Mesenchymal stem cell (in vitro differentiated cells and primary cell): ENCODE results near the gene VGLL4.

ENCODE experiments used
- DNase-seq: peaks from one replicate; pipeline ENCODE4 v3.0.0-alpha.2; 2013
- H2AFZ ChIP-seq: one replicate; pipeline ENCODE4 v1.6.1; 2013; ENCODE audit warnings: low read depth, mild to moderate bottlenecking, control low read depth, inconsistent platforms, low read length, moderate library complexity
- H2AK5ac ChIP-seq: 2 replicates; pipeline ENCODE4 v1.6.1; 2013; ENCODE audit warnings: low read length, moderate library complexity, mild to moderate bottlenecking, inconsistent platforms; ENCODE audit not compliant: severe bottlenecking
- H2BK120ac ChIP-seq: one replicate; pipeline ENCODE4 v1.6.1; 2013; ENCODE audit warnings: low read depth, mild to moderate bottlenecking, inconsistent platforms, low read length, moderate library complexity
- H2BK12ac ChIP-seq, 2 experiments: one replicate each; pipeline ENCODE4 v1.6.1; 2013; ENCODE audit warnings: inconsistent platforms in 2 of 2, low read length in 2 of 2, mild to moderate bottlenecking in 2 of 2, moderate library complexity in 2 of 2, control low read depth in 1 of 2
- H2BK15ac ChIP-seq: one replicate; pipeline ENCODE4 v1.6.1; 2013; ENCODE audit warnings: mild to moderate bottlenecking, low read depth, inconsistent platforms; ENCODE audit not compliant: poor library complexity, severe bottlenecking
- H2BK5ac ChIP-seq: 2 replicates; pipeline ENCODE4 v1.6.1; 2013; ENCODE audit warnings: low read depth, mild to moderate bottlenecking, low read length, control low read depth, inconsistent platforms; ENCODE audit not compliant: poor library complexity, severe bottlenecking
- H3K14ac ChIP-seq, 2 experiments: one replicate each; pipeline ENCODE4 v1.6.1; 2013; ENCODE audit warnings: inconsistent platforms in 2 of 2, low read length in 2 of 2, control low read depth in 1 of 2, mild to moderate bottlenecking in 1 of 2, moderate library complexity in 1 of 2
- H3K18ac ChIP-seq, 2 experiments: one replicate each; pipeline ENCODE4 v1.6.1; 2013; ENCODE audit warnings: inconsistent platforms in 2 of 2, low read length in 2 of 2, control low read depth in 1 of 2, low read depth in 1 of 2, mild to moderate bottlenecking in 1 of 2
- H3K23ac ChIP-seq, 2 experiments: one replicate each; pipeline ENCODE4 v1.6.1; 2013; ENCODE audit warnings: inconsistent platforms in 2 of 2, low read length in 2 of 2, mild to moderate bottlenecking in 2 of 2, moderate library complexity in 2 of 2, control low read depth in 1 of 2
- H3K27ac ChIP-seq: 2 replicates; pipeline ENCODE4 v1.5.1; 2013; ENCODE audit warnings: mild to moderate bottlenecking, moderate library complexity, low read length, control low read depth, inconsistent platforms; ENCODE audit not compliant: poor library complexity, severe bottlenecking
- H3K27me3 ChIP-seq, 2 experiments: 2 replicates each; pipeline versions ENCODE4 v1.6.1 to v1.7.0; 2013; ENCODE audit warnings: low read length in 2 of 2, mild to moderate bottlenecking in 2 of 2, moderate library complexity in 2 of 2, control low read depth in 1 of 2, inconsistent platforms in 1 of 2; ENCODE audit not compliant: control insufficient read depth in 1 of 2, insufficient read depth in 1 of 2
- H3K36me3 ChIP-seq, 2 experiments: 2 replicates each; pipeline versions ENCODE4 v1.6.1 to v1.7.0; 2013; ENCODE audit warnings: low read length in 2 of 2, control low read depth in 1 of 2, inconsistent platforms in 1 of 2, low read depth in 1 of 2, mild to moderate bottlenecking in 1 of 2; ENCODE audit not compliant: insufficient read depth in 2 of 2, control insufficient read depth in 1 of 2
- H3K4ac ChIP-seq, 2 experiments: one replicate each; pipeline ENCODE4 v1.6.1; 2013; ENCODE audit warnings: inconsistent platforms in 2 of 2, low read length in 2 of 2, mild to moderate bottlenecking in 2 of 2, moderate library complexity in 2 of 2, control low read depth in 1 of 2, low read depth in 1 of 2
- H3K4me1 ChIP-seq: 2 replicates; pipeline ENCODE4 v1.6.1; 2013; ENCODE audit warnings: low read depth, low read length, control low read depth; ENCODE audit not compliant: control insufficient read depth, insufficient read depth
- H3K4me2 ChIP-seq: 2 replicates; pipeline ENCODE4 v1.6.1; 2013; ENCODE audit warnings: low read length, mild to moderate bottlenecking, inconsistent platforms; ENCODE audit not compliant: poor library complexity, severe bottlenecking
- H3K4me3 ChIP-seq, 2 experiments: 2 replicates each; pipeline versions ENCODE4 v1.5.1 to v1.7.0; 2013; ENCODE audit warnings: low read length in 2 of 2, mild to moderate bottlenecking in 2 of 2, control low read depth in 1 of 2, low read depth in 1 of 2; ENCODE audit not compliant: insufficient read depth in 1 of 2
- H3K79me1 ChIP-seq: replicated peaks from 2 replicates; pipeline ENCODE4 v1.6.1; 2013; ENCODE audit warnings: mild to moderate bottlenecking, control low read depth, low read length, inconsistent platforms; ENCODE audit not compliant: poor library complexity, severe bottlenecking
- H3K9ac ChIP-seq: 2 replicates; pipeline ENCODE4 v1.7.0; 2013; ENCODE audit warnings: mild to moderate bottlenecking, low read length, moderate library complexity
- H3K9me3 ChIP-seq: 2 replicates; pipeline ENCODE4 v1.7.0; 2013; ENCODE audit warnings: mild to moderate bottlenecking, low read length; ENCODE audit not compliant: control insufficient read depth
- H4K8ac ChIP-seq: one replicate; pipeline ENCODE4 v1.6.1; 2013; ENCODE audit warnings: inconsistent platforms, mild to moderate bottlenecking, low read length, moderate library complexity
- H4K91ac ChIP-seq: one replicate; pipeline ENCODE4 v1.6.1; 2013; ENCODE audit warnings: mild to moderate bottlenecking, low read length, inconsistent platforms
- WGBS: methylation state at CpG from one replicate; pipeline ENCODE4 v1.1.7; 2013; ENCODE audit warnings: mixed read lengths; 5-methylcytosine and 5-hydroxymethylcytosine counted together

The VGLL4 gene

DNA sequence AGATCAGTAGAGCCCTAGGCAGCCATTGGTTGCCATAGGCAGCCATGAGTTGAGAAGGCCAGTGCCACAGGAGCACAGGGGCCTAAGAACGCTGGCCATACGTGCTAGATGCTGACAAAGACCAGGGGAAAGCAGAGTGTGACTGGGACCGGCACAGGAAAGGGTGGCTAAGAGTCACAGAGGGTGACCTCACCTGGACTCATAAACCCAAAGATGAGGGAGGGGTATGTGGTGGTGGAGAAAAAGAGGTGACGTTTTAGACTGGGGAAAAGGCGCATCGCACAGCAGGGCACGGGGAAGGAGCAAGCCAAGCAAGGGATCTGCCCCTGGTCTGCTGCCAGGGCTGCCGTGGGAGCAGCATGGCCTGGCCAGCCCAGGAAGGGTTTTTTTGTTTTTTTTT is 122.5 kb downstream of the VGLL4 start:
- Histone ChIP-seq H2AFZ (no peak overlapping the region), H3K4me3 (no peak overlapping the region), H3K18ac (no peak overlapping the region), H4K91ac (no peak overlapping the region), H4K8ac (no peak overlapping the region), H3K4me1 (no peaks in the 10 kb centered on the region), H2BK120ac (no peak overlapping the region), H3K9me3 (no peaks in the 10 kb centered on the region), H2BK15ac (no peak overlapping the region), H3K23ac (no peak overlapping the region), H3K4ac (no peak overlapping the region), H3K79me1 (peaks cover 5% of the 10 kb centered on the region), H3K36me3 (no peaks in the 10 kb centered on the region), H3K14ac (peak overlapping the region in 1 of 2 experiments; percentile 58), H2BK5ac (no peak overlapping the region), H3K27ac (no peak overlapping the region), H2BK12ac (peak overlapping the region in 1 of 2 experiments; percentile 58), H3K9ac (no peak overlapping the region), H2AK5ac (no peak overlapping the region), H3K27me3 (no peaks in the 10 kb centered on the region), H3K4me2 (no peak overlapping the region)
- DNase-seq = no peak
- 97% methylated on average over 8 of the region's 8 CpGs for WGBS

DNA sequence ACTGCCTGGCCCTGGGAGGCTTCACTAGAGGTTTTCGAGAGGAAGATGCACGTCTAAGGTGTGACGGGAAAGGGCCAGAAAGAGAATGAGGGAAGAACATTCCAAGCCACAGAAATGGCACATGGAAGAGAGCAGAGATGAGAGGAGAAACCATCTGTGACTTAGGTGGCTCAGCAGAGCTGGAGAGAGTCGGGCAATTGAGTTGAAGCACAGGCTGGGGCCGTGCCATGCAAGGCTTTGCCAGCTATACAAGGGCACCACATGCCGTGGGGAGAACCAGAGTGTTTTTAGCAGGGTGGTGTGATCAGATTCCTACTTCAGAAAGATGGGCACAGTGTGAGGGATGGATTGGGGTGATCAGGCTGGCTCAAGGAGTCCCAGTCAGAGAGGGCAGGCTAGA is 126.1 kb downstream of the VGLL4 start:
- Histone ChIP-seq H2BK5ac (no peak overlapping the region), H2AK5ac (no peak overlapping the region), H3K9ac (no peak overlapping the region), H2BK12ac (peak overlapping the region; percentile 85 to 93), H3K27ac (no peak overlapping the region), H2BK15ac (no peak overlapping the region), H3K4me2 (no peak overlapping the region), H4K91ac (no peak overlapping the region), H4K8ac (no peak overlapping the region), H3K27me3 (no peaks in the 10 kb centered on the region), H3K4me1 (peaks cover 9% of the 10 kb centered on the region), H3K4ac (peak overlapping the region; percentile 66 to 71), H3K79me1 (peaks cover 6% of the 10 kb centered on the region), H3K9me3 (no peaks in the 10 kb centered on the region), H2BK120ac (no peak overlapping the region), H3K36me3 (no peaks in the 10 kb centered on the region), H3K14ac (no peak overlapping the region), H2AFZ (no peak overlapping the region), H3K18ac (peak overlapping the region in 1 of 2 experiments; percentile 73), H3K23ac (no peak overlapping the region), H3K4me3 (no peak overlapping the region)
- DNase-seq = no peak
- WGBS = 96% methylated on average over 6 of the region's 6 CpGs

DNA sequence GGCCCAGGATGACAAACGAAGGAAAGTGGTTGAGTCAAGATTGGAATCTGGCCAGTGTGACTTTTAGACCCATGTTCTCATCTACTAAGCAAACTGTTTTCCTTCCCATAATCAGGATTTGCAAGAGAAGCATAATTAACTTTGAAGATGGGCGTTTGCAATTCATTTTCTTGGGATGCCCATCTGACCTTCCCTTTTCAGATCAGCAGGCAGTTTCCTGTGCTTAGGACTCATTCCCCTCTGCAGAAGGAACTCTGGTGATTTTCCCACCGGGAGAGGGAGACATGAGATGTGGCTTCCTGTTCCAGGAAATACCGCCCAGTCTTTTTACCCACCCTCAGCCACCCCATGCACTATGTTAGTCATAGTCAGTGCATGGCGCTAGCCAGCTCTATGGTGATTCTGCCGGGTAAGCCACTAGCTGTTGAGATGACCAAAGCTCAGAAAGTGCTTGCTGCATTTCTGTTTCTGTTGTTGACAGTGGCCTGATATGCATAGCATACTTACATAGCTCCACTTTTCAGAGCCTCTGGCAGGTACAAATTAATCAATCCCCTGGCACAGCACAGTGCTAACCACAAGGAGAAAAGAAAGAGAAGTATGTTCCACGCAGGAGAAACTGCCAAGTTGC is 129.4 kb downstream of the VGLL4 start:
- DNase-seq = peak; percentile 98
- 6% methylated on average over 7 of the region's 7 CpGs for WGBS
- Histone ChIP-seq H4K8ac (no peak overlapping the region), H2BK5ac (no peak overlapping the region), H2BK15ac (no peak overlapping the region), H3K9ac (peak overlapping the region; percentile 46), H2AK5ac (no peak overlapping the region), H3K36me3 (no peaks in the 10 kb centered on the region), H3K4me2 (no peak overlapping the region), H3K79me1 (peaks cover 8% of the 10 kb centered on the region), H4K91ac (no peak overlapping the region), H3K4me1 (peaks cover 14% of the 10 kb centered on the region), H3K27ac (peak overlapping the region; percentile 74), H3K14ac (no peak overlapping the region), H3K9me3 (no peaks in the 10 kb centered on the region), H2BK12ac (peak overlapping the region in 1 of 2 experiments; percentile 31), H3K23ac (no peak overlapping the region), H2BK120ac (peak overlapping the region; percentile 84), H3K4me3 (peak overlapping the region in 1 of 2 experiments; percentile 22), H3K27me3 (no peaks in the 10 kb centered on the region), H3K18ac (peak overlapping the region; percentile 31 to 82), H2AFZ (no peak overlapping the region), H3K4ac (peak overlapping the region in 1 of 2 experiments; percentile 55)

DNA sequence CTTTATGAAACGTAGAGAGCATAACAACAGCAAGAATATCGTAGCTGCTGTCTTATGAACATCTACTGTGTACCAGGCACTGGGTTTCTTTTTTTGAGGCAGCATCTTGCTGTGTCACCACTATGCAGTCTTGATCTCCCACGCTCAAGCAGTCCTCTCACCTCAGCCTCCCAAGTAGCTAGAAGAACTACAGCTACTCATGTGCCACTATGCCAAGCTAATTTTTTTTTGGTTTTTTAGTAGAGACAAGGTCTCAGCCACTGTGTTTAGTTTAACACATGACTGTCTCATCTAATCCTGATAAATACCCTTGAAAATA is 129.9 kb downstream of the VGLL4 start:
- Histone ChIP-seq H2AFZ (no peak overlapping the region), H2BK120ac (peak overlapping the region; percentile 84), H3K27me3 (no peaks in the 10 kb centered on the region), H3K4ac (peak overlapping the region; percentile 55 to 96), H3K18ac (peak overlapping the region; percentile 89 to 97), H2BK5ac (no peak overlapping the region), H3K4me3 (peak overlapping the region in 1 of 2 experiments; percentile 22), H4K91ac (peak overlapping the region; percentile 96), H2BK15ac (no peak overlapping the region), H3K27ac (peak overlapping the region; percentile 74), H3K9ac (peak overlapping the region; percentile 46), H3K23ac (no peak overlapping the region), H4K8ac (peak overlapping the region; percentile 66), H3K14ac (peak overlapping the region in 1 of 2 experiments; percentile 83), H3K4me2 (no peak overlapping the region), H2BK12ac (peak overlapping the region; percentile 76 to 97), H3K79me1 (peaks cover 8% of the 10 kb centered on the region), H3K4me1 (peaks cover 14% of the 10 kb centered on the region), H2AK5ac (peak overlapping the region; percentile 68), H3K9me3 (no peaks in the 10 kb centered on the region), H3K36me3 (no peaks in the 10 kb centered on the region)
- WGBS = 74% methylated on average over 2 of the region's 3 CpGs
- DNase-seq = no peak
